GM20431 (cell line): ENCODE measurements around the gene TLE5.
"Not testable (repeated sequence)": the region's sequence is repeated elsewhere in the genome, so short reads cannot be mapped to it uniquely, and the experiment has no call there.

Source experiments
- in situ Hi-C: fragments of 300-500 bp; cut with MseI, MboI; formaldehyde crosslinking; loops from one replicate; pipeline ENCODE4 v1.15.0; 2020; ENCODE audit warnings: low sequenced_read_pairs; ENCODE audit not compliant: unreplicated experiment

The TLE5 gene

GRCh38 chr19:3097442-3097871, 35.2 kb upstream of the TLE5 start:
- in situ Hi-C loops, result no loop called here

DNA sequence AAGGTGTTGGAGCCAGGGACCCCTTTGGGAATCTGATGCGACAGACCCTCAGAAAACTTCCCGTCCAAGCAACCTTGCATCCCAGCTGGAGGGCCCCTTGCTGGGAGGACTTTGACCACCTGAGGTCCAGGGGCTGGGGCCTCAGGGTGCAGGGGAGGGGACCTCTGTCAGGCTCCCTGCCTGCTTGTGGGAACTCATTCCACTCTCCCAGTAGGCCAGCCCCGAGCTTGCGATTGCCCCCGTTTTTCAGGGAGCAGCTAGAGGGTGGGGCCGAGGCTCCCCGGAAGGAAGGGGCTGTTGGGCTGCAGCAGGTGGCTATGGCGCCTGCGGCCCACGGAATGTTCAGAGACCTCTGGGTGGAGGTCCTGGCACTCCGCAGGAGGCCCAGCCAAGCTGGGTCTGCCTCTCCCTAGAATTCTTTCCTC, 34.6 kb upstream of the TLE5 start:
- in situ Hi-C loops, result no loop called here

- in situ Hi-C loops, result no loop called here
These were observed 34.1 kb upstream of the TLE5 start for GRCh38 chr19:3096267-3096901.

- in situ Hi-C loops, result no loop called here
These were observed 33.3 kb upstream of the TLE5 start for GRCh38 chr19:3095441-3096191.

- in situ Hi-C loops, result no loop called here
These were observed 32.5 kb upstream of the TLE5 start for GRCh38 chr19:3094601-3095440.

GRCh38 chr19:3089299-3089855, 27.1 kb upstream of the TLE5 start:
- in situ Hi-C loops, result not testable (repeated sequence)

DNA sequence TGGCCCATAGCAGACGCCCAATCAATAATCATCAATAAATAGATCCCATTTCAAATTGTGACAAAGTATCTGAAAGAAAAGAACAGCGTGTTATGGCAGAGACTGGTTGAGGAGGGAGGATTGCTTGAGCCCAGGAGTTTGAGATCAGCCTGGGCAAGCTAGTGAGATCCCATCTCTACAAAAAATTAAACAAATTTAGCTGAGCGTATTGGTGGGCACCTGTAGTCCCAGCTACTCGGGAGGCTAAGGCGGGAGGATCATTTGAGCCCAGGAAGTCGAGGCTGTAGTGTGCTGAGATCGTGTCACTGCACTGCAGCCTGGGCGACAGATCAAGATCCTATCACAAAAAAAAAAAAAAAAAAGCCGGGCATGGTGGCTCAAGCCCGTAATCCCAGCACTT, 25.5 kb upstream of the TLE5 start:
- in situ Hi-C loops, result no loop called here

DNA sequence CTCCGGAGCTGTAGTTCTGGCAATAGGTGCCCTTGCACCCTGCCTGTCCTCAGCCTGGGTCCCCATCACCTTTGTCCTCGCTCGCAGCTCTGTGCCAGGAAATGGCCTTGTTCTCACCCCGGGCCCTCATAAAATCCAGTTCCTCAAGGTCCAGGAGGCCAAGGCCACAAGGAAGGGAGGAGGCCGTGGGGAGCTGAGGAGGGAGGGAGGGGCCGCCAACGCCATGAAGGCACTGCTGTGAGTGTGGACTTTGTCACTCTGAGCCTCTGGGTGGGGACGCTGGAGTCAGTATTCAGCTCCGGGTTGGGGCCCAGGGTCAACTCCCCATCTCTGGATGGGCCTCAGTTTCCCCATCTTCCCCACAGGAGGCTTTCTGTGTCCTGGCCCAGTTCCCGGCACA, 22.6 kb upstream of the TLE5 start:
- in situ Hi-C loops, result no loop called here

DNA sequence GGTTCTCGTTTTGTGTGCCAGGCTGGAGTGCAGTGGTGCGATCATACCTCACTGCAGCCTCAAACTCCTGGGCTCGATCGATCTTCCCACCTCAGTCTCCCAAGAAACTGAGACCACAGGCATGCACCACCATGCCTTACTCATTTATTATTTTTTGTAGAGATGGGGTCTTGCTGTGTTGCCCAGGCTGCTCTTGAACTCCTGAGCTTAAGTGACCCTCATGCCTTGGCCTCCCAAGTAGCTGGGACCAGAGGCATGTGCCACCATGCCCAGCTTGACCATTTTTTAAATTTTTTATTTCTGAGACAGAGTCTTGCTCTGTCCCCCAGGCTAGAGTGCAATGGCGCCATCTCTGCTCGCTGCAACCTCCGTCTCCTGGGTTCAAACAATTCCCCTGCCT, 21.7 kb upstream of the TLE5 start:
- in situ Hi-C loops, result no loop called here

GRCh38 chr19:3082331-3082730, 20.0 kb upstream of the TLE5 start:
- in situ Hi-C loops, result no loop called here

- in situ Hi-C loops, result no loop called here
These were observed 18.0 kb upstream of the TLE5 start for GRCh38 chr19:3080286-3080685.

GRCh38 chr19:3079578-3079977, 17.3 kb upstream of the TLE5 start:
- in situ Hi-C loops, result no loop called here

- in situ Hi-C loops, result no loop called here
These were observed 13.5 kb upstream of the TLE5 start for GRCh38 chr19:3075605-3076431.

- in situ Hi-C loops, result no loop called here
These were observed 11.8 kb upstream of the TLE5 start for GRCh38 chr19:3073931-3074595.

DNA sequence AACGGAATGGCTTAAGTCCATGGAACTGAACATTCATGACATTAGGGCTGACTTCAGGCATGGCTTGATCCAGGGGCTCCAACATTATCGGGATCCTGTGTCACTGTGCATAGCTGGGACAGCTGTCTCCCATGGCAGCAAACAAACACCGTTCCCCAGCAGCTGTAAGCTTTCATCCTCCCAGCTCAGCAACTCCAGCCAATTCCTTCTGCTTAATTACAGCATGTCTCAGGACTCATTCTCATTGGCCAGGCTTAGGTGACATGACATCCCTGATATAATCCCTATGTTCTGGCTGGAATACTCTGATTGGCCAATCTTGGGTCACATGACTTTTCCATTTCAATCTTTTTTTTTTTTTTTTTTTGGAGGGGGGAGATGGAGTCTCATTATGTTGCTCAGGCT, 10.9 kb upstream of the TLE5 start:
- in situ Hi-C loops, result no loop called here

DNA sequence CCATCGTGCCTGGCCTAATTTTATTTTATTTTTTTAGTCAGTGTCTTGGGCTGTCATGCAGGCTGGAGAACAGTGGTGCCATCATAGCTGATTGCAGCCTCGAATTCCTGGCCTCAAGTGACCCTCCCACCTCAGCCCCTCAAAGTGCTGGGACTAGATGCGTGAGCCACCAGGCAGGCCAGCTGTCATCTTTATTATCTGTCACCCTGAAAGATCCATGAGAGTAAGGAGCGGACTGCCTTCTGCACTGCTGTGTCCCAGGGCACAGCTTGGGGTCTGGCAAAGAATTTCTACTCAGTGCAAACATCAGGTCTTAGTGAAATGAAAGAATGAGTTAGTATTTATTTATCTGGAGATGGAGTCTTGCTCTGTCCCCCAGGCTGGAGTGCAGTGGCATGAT, 9.5 kb upstream of the TLE5 start:
- in situ Hi-C loops, result no loop called here

GRCh38 chr19:3068071-3068470, 5.8 kb upstream of the TLE5 start:
- in situ Hi-C loops, result no loop called here

- in situ Hi-C loops, result no loop called here
These were observed 5.3 kb upstream of the TLE5 start for GRCh38 chr19:3067563-3067962.

DNA sequence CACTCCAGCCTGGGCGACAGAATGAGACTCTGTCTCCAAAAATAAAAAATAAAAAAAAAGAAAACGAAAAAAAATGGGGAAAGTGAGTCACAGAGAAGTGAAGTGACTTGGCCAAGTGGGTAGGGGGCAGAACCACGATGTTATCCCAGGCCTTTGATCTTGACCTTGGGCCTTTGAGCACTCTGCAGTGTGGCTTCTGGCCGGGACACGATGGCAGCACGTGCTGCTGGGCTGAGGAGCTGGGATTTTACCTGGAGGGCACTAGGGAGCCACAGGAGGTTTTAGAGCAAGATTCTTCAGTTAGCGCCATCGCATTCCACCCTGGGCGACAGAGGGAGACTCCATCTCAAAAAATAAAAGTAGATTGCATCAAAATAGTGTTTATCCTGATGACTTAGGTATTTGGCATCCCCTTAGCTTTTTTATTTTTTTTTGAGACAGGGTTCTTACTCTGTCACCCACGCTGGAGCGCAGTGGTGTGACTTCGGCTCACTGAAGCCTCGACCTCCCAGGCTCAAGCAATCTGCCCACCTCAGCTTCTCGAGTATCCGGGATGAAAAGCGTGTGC, 4.3 kb upstream of the TLE5 start:
- in situ Hi-C loops, result no loop called here
